Fibroblast of lung (primary cell): ENCODE data around the gene EIF3F. TPM values are rescaled to one million over a fixed set of nuclear protein-coding genes. Genes with fewer than 3 reads are reported as not detected.
A peak's percentile ranks its signal among the peaks of the same experiment; 100 is the strongest.

Source experiments
- DNase-seq, 2 donors: peaks; one replicate each; pipeline versions ENCODE4 v3.0.0 to v3.0.0-alpha.2; 2010; ENCODE audit warnings: low read depth in 2 of 2
- H2AFZ ChIP-seq: 2 replicates; pipeline ENCODE4 v1.5.1; 2012; ENCODE audit warnings: low read length, control low read depth, inconsistent platforms
- H3K27ac ChIP-seq: 2 replicates; pipeline ENCODE4 v1.5.1; 2011; ENCODE audit warnings: low read length, control low read depth; ENCODE audit not compliant: insufficient read depth
- H3K27me3 ChIP-seq: 2 replicates; pipeline ENCODE4 v1.5.1; 2011; ENCODE audit warnings: mild to moderate bottlenecking, low read length; ENCODE audit not compliant: control insufficient read depth, insufficient read depth
- H3K36me3 ChIP-seq: 2 replicates; pipeline ENCODE4 v1.5.1; 2011; ENCODE audit warnings: low read length; ENCODE audit not compliant: control insufficient read depth, insufficient read depth
- H3K4me1 ChIP-seq: 2 replicates; pipeline ENCODE4 v1.5.1; 2011; ENCODE audit warnings: low read length; ENCODE audit not compliant: control insufficient read depth, insufficient read depth; ENCODE audit errors: extremely low read depth
- H3K4me2 ChIP-seq: 2 replicates; pipeline ENCODE4 v1.5.1; 2011; ENCODE audit warnings: low read length, control low read depth; ENCODE audit not compliant: insufficient read depth; ENCODE audit errors: extremely low read depth
- H3K4me3 ChIP-seq, 4 experiments: fragments of 200-600 bp in 1 of 4; sonication (generic) in 1 of 4; replicated peaks in 1 of 4; 2 replicates each; pipeline ENCODE4 v1.5.1; 2011 to 2016; ENCODE audit warnings: low read length in 4 of 4, low read depth in 3 of 4, mild to moderate bottlenecking in 3 of 4, control low read depth in 2 of 4, inconsistent platforms in 1 of 4, mixed read lengths in 1 of 4; ENCODE audit not compliant: insufficient read depth in 1 of 4; ENCODE audit errors: control extremely low read depth in 1 of 4
- H3K79me2 ChIP-seq: 2 replicates; pipeline ENCODE4 v1.5.1; 2012; ENCODE audit warnings: mild to moderate bottlenecking, low read length, inconsistent platforms; ENCODE audit not compliant: control insufficient read depth, insufficient read depth
- H3K9ac ChIP-seq: 2 replicates; pipeline ENCODE4 v1.5.1; 2011; ENCODE audit warnings: mild to moderate bottlenecking, low read length, control low read depth; ENCODE audit not compliant: insufficient read depth
- H3K9me3 ChIP-seq: 2 replicates; pipeline ENCODE4 v1.5.1; 2012; ENCODE audit warnings: low read depth, low read length; ENCODE audit not compliant: control insufficient read depth, insufficient read depth
- H4K20me1 ChIP-seq: 2 replicates; pipeline ENCODE4 v1.5.1; 2011; ENCODE audit warnings: low read length; ENCODE audit not compliant: control insufficient read depth, insufficient read depth; ENCODE audit errors: extremely low read depth
- CTCF ChIP-seq, 2 donors: IDR thresholded peaks in 1 of 2; conservative IDR thresholded peaks in 1 of 2; 1 replicate in 1 of 2; 2 replicates in 1 of 2; pipeline ENCODE4 v1.5.1; 2011 to 2012; ENCODE audit warnings: low read length in 2 of 2, control low read depth in 1 of 2, inconsistent platforms in 1 of 2, low read depth in 1 of 2, mild to moderate bottlenecking in 1 of 2
- EZH2 ChIP-seq: IDR thresholded peaks from 2 replicates; pipeline ENCODE4 v1.5.1; 2012; ENCODE audit warnings: low read length, control low read depth, mild to moderate bottlenecking; ENCODE audit errors: missing control alignments
- polyA plus RNA-seq, 2 donors: library from polyadenylated mRNA; depleted of rRNA in 1 of 2; stranded (reverse) in 1 of 2; unstranded in 1 of 2; fragments of >200 nt; gene quantifications; 2 replicates each; pipeline ENCODE4 v1.2.1, GENCODE V29; 2011 to 2012; ENCODE audit warnings: missing spikeins in 1 of 2
- total RNA-seq: library from RNA; depleted of rRNA; stranded (reverse); fragments of >200 nt; gene quantifications from 2 replicates; pipeline ENCODE4 v1.2.1, GENCODE V29; 2014

EIF3F gene
- total and polyA plus RNA-seq, 2 donors (not counting 1 experiment from before 2014, with no cell fraction given), result 303 to 323 TPM

GRCh38 chr11:7944123-7944522 lies 43.0 kb upstream of the EIF3F start:
- Histone ChIP-seq H3K4me1 (no peaks in the 10 kb centered on the region), H3K9me3 (no peaks in the 10 kb centered on the region), H3K36me3 (no peaks in the 10 kb centered on the region), H3K79me2 (no peaks in the 10 kb centered on the region), H2AFZ (no peak overlapping the region), H3K27me3 (no peaks in the 10 kb centered on the region), H3K27ac (no peak overlapping the region), H3K4me3 (no peak overlapping the region), H3K4me2 (no peak overlapping the region), H3K9ac (no peak overlapping the region), H4K20me1 (no peaks in the 10 kb centered on the region)
- DNase-seq, result no peak
- TF ChIP-seq CTCF (conservative IDR thresholded peaks at IDR 0.05 in 1 of 2, IDR thresholded peaks at IDR 0.05 in 1 of 2; ENCODE audit: low read depth in 1 of 2, low read length in 2 of 2), result no peak
- TF ChIP-seq EZH2, result no peak

- TF ChIP-seq EZH2, result no peak
- TF ChIP-seq CTCF (conservative IDR thresholded peaks at IDR 0.05 in 1 of 2, IDR thresholded peaks at IDR 0.05 in 1 of 2; ENCODE audit: low read depth in 1 of 2, low read length in 2 of 2), result no peak
- H3K4me2 ChIP-seq, result no peak overlapping the region
- H3K4me1 ChIP-seq, result no peaks in the 10 kb centered on the region
- no peaks in the 10 kb centered on the region for H3K36me3 ChIP-seq
- no peak overlapping the region for H3K27ac ChIP-seq
- H3K4me3 ChIP-seq, result no peak overlapping the region
- no peaks in the 10 kb centered on the region for H4K20me1 ChIP-seq
- no peaks in the 10 kb centered on the region for H3K27me3 ChIP-seq
- DNase-seq, result peak in 1 of 2 donors; percentile 40
- no peaks in the 10 kb centered on the region for H3K9me3 ChIP-seq
- H2AFZ ChIP-seq, result no peak overlapping the region
- H3K9ac ChIP-seq, result no peak overlapping the region
- no peaks in the 10 kb centered on the region for H3K79me2 ChIP-seq
These were observed 37.2 kb upstream of the EIF3F start for GRCh38 chr11:7949934-7950333.

GRCh38 chr11:7955191-7955590 lies 31.9 kb upstream of the EIF3F start:
- no peaks in the 10 kb centered on the region for H3K79me2 ChIP-seq
- H3K27ac ChIP-seq, result no peak overlapping the region
- no peak overlapping the region for H3K9ac ChIP-seq
- no peak overlapping the region for H3K4me3 ChIP-seq
- H3K36me3 ChIP-seq, result no peaks in the 10 kb centered on the region
- H3K4me2 ChIP-seq, result no peak overlapping the region
- H3K9me3 ChIP-seq, result no peaks in the 10 kb centered on the region
- no peaks in the 10 kb centered on the region for H3K27me3 ChIP-seq
- no peaks in the 10 kb centered on the region for H4K20me1 ChIP-seq
- no peak for DNase-seq
- no peaks in the 10 kb centered on the region for H3K4me1 ChIP-seq
- no peak for TF ChIP-seq CTCF (conservative IDR thresholded peaks at IDR 0.05 in 1 of 2, IDR thresholded peaks at IDR 0.05 in 1 of 2; ENCODE audit: low read depth in 1 of 2, low read length in 2 of 2)
- TF ChIP-seq EZH2, result no peak
- H2AFZ ChIP-seq, result no peak overlapping the region
